ENCODE data around the gene LGALS12.
A peak's percentile ranks its signal among the peaks of the same experiment; 100 is the strongest.

Gene LGALS12

GRCh38 chr11:63504933-63505586, 824 bp upstream of the LGALS12 start:
- no peak for TF ChIP-seq CTCF (IDR thresholded peaks at IDR 0.05)

DNA sequence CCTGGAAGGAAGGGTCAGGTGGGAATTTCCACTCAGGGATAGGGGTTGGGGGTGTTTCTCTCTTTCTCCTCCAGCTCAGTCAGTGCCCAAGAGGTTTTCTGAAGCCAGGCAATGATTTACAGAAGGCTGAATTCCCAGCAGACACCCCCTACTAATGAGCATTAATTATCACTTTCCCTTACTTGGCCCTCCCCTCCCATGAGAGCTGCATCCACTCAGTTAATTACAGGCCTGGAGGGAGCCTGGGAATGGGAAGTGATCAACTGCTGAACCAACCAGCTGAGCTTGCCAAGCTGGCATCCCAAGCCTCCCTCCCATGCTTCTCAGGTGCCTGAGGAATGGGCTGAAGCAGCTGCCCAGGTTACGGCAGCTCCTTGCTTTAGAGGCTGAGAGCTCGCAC, 992 bp downstream of the LGALS12 start:
- TF ChIP-seq CTCF (IDR thresholded peaks at IDR 0.05): no peak

GRCh38 chr11:63507511-63507910, 1.6 kb downstream of the LGALS12 start:
- TF ChIP-seq CTCF (IDR thresholded peaks at IDR 0.05): no peak

GRCh38 chr11:63508009-63508408, 2.1 kb downstream of the LGALS12 start:
- peak; percentile 56 for TF ChIP-seq CTCF (IDR thresholded peaks at IDR 0.05)

- TF ChIP-seq CTCF (IDR thresholded peaks at IDR 0.05): no peak
These were observed 2.9 kb downstream of the LGALS12 start for GRCh38 chr11:63508745-63509144.

GRCh38 chr11:63510360-63511047, 4.6 kb downstream of the LGALS12 start:
- TF ChIP-seq CTCF (IDR thresholded peaks at IDR 0.05): no peak

DNA sequence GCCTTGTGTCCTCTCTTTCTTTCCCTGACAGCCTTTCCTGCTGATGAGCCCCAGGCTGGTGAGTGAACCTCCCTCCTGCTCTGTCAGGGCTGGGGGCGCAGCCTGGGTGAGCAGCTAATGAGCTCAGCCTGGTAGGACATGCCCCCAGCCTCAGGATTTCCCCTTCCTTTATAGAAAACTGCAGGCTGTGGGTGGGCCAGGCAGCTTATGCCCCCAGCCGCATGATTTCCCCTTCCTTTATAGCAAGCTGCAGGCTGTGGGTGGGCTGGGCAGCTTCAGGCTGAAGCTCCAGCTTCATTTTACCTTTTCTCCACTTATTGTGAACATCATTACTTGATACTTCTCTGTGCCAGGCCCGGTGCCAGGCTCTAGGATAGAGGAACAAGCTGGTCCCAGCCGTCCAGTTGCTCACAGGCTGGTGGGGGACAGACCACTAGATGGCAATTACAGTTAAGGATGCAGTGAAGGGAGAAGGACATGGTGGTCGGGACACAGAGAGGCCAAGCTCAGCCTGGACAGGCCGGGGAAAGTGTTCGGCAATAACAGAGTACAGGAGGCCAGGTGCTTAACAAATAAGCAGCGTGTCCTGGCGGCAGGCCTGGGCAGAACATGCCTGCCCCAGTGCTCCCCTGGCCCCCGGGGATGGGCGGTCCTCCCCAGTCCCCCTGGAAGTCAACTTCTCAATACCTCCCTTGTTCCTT, 5.3 kb downstream of the LGALS12 start:
- TF ChIP-seq CTCF (IDR thresholded peaks at IDR 0.05): no peak
